HCT116 (cell line): ENCODE results near the gene TF. TPM values are rescaled to one million over a fixed set of nuclear protein-coding genes. Genes with fewer than 3 reads are reported as not detected.

ENCODE experiments used
- ATAC-seq: fragments of 200-7000 bp; cut with Tn5 transposase; 2 replicates; pipeline ENCODE4 v1.9.1; 2020; ENCODE audit warnings: mild to moderate bottlenecking, moderate library complexity
- BruUV-seq: library from RNA; stranded (reverse); fragments of 400-500 nt; replicated peaks from 2 replicates; lab custom pipeline; 2021; lab: Mats Ljungman, UMichigan
- CTCF ChIA-PET: fragments of 300-600 bp; sonication (Branson Sonifier 250); formaldehyde crosslinking; loops from one replicate; lab custom pipeline; 2021; ENCODE audit warnings: antibody characterized with exemption; lab: Charles Lee
- POLR2A ChIA-PET: fragments of 300-600, 350-600 bp; sonication (Branson Sonifier 250); formaldehyde crosslinking; loops from one replicate; lab custom pipeline; 2021; ENCODE audit warnings: antibody characterized with exemption; lab: Charles Lee
- RAD21 ChIA-PET, 2 experiments: fragments of 300-600 bp; sonication (Branson Sonifier 250); formaldehyde crosslinking; loops; one replicate each; lab custom pipeline; 2023; ENCODE audit warnings: low total read pairs in 2 of 2; ENCODE audit not compliant: uncharacterized antibody in 2 of 2, unreplicated experiment in 2 of 2, low non-redundant PET in 1 of 2; lab: Charles Lee
- DNase-seq: peaks from one replicate; pipeline ENCODE4 v3.0.0-alpha.2; 2010; ENCODE audit warnings: low read depth, low spot score
- H2AFZ ChIP-seq: fragments of 200-600 bp; shearing (Covaris generic), sonication (generic); 2 replicates; pipeline ENCODE4 v1.6.1; 2017; ENCODE audit warnings: low read depth, mixed run types, mixed read lengths, antibody characterized with exemption, low read length; ENCODE audit not compliant: poor library complexity, severe bottlenecking
- H3K27ac ChIP-seq: 2 replicates; pipeline ENCODE4 v1.5.1; 2012; ENCODE audit warnings: low read depth, low read length
- H3K27me3 ChIP-seq: fragments of 200-600 bp; sonication (generic); 2 replicates; pipeline ENCODE4 v1.6.1; 2016; ENCODE audit warnings: mixed run types, low read length, mixed read lengths; ENCODE audit not compliant: insufficient read depth
- H3K36me3 ChIP-seq, 2 experiments: fragments of 200-500 bp in 1 of 2; fragments of 200-600 bp in 1 of 2; sonication (Bioruptor generic) in 1 of 2; sonication (generic) in 1 of 2; 2 replicates each; pipeline versions ENCODE4 v1.5.1 to v1.6.1; 2014 to 2016; ENCODE audit warnings: low read length in 2 of 2, inconsistent platforms in 1 of 2, mixed read lengths in 1 of 2, mixed run types in 1 of 2; ENCODE audit not compliant: insufficient read depth in 2 of 2, control insufficient read depth in 1 of 2
- H3K4me1 ChIP-seq, 2 experiments: fragments of 200-600 bp in 1 of 2; sonication (generic) in 1 of 2; 2 replicates each; pipeline versions ENCODE4 v1.5.1 to v1.6.1; 2012 to 2017; ENCODE audit warnings: low read length in 2 of 2, inconsistent platforms in 1 of 2, mild to moderate bottlenecking in 1 of 2, mixed read lengths in 1 of 2, mixed run types in 1 of 2, moderate library complexity in 1 of 2; ENCODE audit not compliant: insufficient read depth in 2 of 2, control insufficient read depth in 1 of 2
- H3K4me2 ChIP-seq: fragments of 200-600 bp; sonication (generic); 2 replicates; pipeline ENCODE4 v1.6.1; 2017; ENCODE audit warnings: mixed run types, low read length, mixed read lengths
- H3K4me3 ChIP-seq, 2 experiments: fragments of 200-600 bp in 1 of 2; sonication (generic) in 1 of 2; replicated peaks in 1 of 2; 2 replicates each; pipeline ENCODE4 v1.5.1; 2011 to 2016; ENCODE audit warnings: low read length in 2 of 2, control low read depth in 1 of 2, low read depth in 1 of 2, mild to moderate bottlenecking in 1 of 2, mixed read lengths in 1 of 2, mixed run types in 1 of 2
- H3K79me2 ChIP-seq: fragments of 200-600 bp; sonication (generic); 2 replicates; pipeline ENCODE4 v1.6.1; 2017; ENCODE audit warnings: mild to moderate bottlenecking, mixed run types, low read length, moderate library complexity, mixed read lengths; ENCODE audit not compliant: insufficient read depth
- H3K9ac ChIP-seq: fragments of 200-600 bp; sonication (generic); 2 replicates; pipeline ENCODE4 v1.6.1; 2016; ENCODE audit warnings: low read length, mixed read lengths
- H3K9me2 ChIP-seq: fragments of 200-600 bp; sonication (generic), shearing (Covaris generic); 2 replicates; pipeline ENCODE4 v1.6.1; 2017; ENCODE audit warnings: mixed run types, mild to moderate bottlenecking, moderate library complexity; ENCODE audit not compliant: insufficient read depth
- H3K9me3 ChIP-seq, 2 experiments: fragments of 200-500 bp in 1 of 2; fragments of 200-600 bp in 1 of 2; sonication (Bioruptor generic) in 1 of 2; sonication (generic) in 1 of 2; 2 replicates each; pipeline ENCODE4 v1.6.1; 2014 to 2017; ENCODE audit warnings: low read length in 2 of 2, mixed read lengths in 2 of 2, inconsistent platforms in 1 of 2, low read depth in 1 of 2, mild to moderate bottlenecking in 1 of 2, mixed run types in 1 of 2, moderate library complexity in 1 of 2; ENCODE audit not compliant: control insufficient read depth in 1 of 2, insufficient read depth in 1 of 2
- H4K20me1 ChIP-seq: fragments of 200-600 bp; sonication (generic), shearing (Covaris generic); 2 replicates; pipeline ENCODE4 v1.6.1; 2017; ENCODE audit warnings: mixed run types, mild to moderate bottlenecking, moderate library complexity; ENCODE audit not compliant: insufficient read depth
- CBX3 ChIP-seq: IDR thresholded peaks from 2 replicates; pipeline ENCODE4 v1.6.1; 2012; ENCODE audit warnings: low read depth
- EGR1 ChIP-seq: IDR thresholded peaks from 2 replicates; pipeline ENCODE4 v1.6.1; 2012; ENCODE audit warnings: low read depth
- EZH2phosphoT487 ChIP-seq: fragments of 200-600 bp; IDR thresholded peaks from 2 replicates; pipeline ENCODE4 v1.6.1; 2018; ENCODE audit warnings: antibody characterized with exemption, borderline replicate concordance
- FOSL1 ChIP-seq: IDR thresholded peaks from 2 replicates; pipeline ENCODE4 v1.6.1; 2012; ENCODE audit warnings: low read depth
- SIN3A ChIP-seq: IDR thresholded peaks from 2 replicates; pipeline ENCODE4 v1.6.1; 2012; ENCODE audit warnings: low read depth
- SRF ChIP-seq: IDR thresholded peaks from 2 replicates; pipeline ENCODE4 v1.6.1; 2012; ENCODE audit warnings: low read depth
- TCF7L2 ChIP-seq: IDR thresholded peaks from 2 replicates; pipeline ENCODE4 v1.7.0; 2011; ENCODE audit warnings: borderline replicate concordance, inconsistent platforms; ENCODE audit not compliant: insufficient read depth, insufficient read length; ENCODE audit errors: extremely low read depth
- ZNF274 ChIP-seq: fragments of 200-500 bp; sonication (Bioruptor generic); IDR thresholded peaks from 2 replicates; pipeline ENCODE4 v1.6.1; 2014; ENCODE audit warnings: mild to moderate bottlenecking, low read depth, low read length, inconsistent platforms
- intact Hi-C: fragments of 100-400 bp; cut with micrococcal nuclease; formaldehyde crosslinking; loops from 2 replicates; pipeline ENCODE4 v1.10.0; 2022
- total RNA-seq: library from RNA; stranded (reverse); gene quantifications from one replicate; pipeline ENCODE4 v1.2.1, GENCODE V29; 2021; ENCODE audit not compliant: unreplicated experiment
- TF ChIP-seq, protein P1 (sequence below): IDR thresholded peaks from 2 replicates; pipeline ENCODE4 v1.6.1; 2012
- TF ChIP-seq, protein P2 (sequence below): IDR thresholded peaks from 2 replicates; pipeline ENCODE4 v1.6.1; 2012
- TF ChIP-seq, protein P3 (sequence below): IDR thresholded peaks from 2 replicates; pipeline ENCODE4 v1.6.1; 2012; ENCODE audit warnings: low read depth

The TF gene
- total RNA-seq, 1 experiment from 2014 or later: 10.4 TPM

DNA sequence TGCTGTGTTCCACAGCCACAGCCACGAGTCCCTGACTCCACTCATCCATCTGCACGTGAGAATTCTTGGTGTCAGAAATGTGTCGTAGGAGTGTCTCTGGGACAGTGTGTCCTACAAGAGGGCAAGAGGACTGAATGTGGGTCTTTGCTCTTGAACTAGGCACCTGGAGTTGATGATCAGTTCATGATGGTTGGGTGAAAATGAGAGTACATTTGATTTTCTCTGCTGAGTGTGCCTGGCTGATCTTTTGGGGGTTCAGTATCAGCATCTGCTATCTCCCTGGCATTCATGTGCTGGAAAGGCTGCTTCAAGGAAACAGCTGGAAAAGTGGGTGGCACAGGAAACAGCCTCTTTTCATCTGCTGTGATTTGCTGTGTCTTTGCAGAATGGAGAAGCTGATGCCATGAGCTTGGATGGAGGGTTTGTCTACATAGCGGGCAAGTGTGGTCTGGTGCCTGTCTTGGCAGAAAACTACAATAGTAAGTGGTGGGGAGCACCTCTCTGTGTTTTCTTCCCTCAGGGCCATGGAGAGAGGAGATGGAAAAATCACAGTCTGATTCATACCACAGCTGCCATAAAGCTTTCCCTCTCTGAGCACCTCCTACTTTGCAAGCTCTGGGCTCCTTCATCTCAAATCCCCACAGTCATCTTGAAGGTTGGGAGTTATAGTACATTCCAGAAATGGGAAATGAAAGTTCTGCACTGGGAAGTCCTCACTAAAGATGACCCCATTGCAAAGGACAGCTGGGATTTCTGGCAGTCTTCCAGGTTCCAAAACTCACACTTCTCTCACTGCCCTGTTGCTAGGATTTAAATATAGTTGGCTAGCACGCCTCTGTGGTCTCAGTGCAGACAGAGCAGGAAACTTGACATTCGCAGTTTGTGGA lies 17.8 kb downstream of the TF start:
- H3K9me2 ChIP-seq: no peaks in the 10 kb centered on the region
- H3K79me2 ChIP-seq: no peaks in the 10 kb centered on the region
- no peak overlapping the region for H3K4me2 ChIP-seq
- intact Hi-C loops: no loop called here
- no peak overlapping the region for H3K27ac ChIP-seq
- POLR2A ChIA-PET: no interaction called here
- ATAC-seq (no peak), DNase-seq (no peak)
- H3K9ac ChIP-seq: no peak overlapping the region
- no peak overlapping the region for H3K4me3 ChIP-seq
- H2AFZ ChIP-seq: no peak overlapping the region
- peaks cover 25% of the 10 kb centered on the region for H3K27me3 ChIP-seq
- no peaks in the 10 kb centered on the region for H4K20me1 ChIP-seq
- TF ChIP-seq, protein P1, sequence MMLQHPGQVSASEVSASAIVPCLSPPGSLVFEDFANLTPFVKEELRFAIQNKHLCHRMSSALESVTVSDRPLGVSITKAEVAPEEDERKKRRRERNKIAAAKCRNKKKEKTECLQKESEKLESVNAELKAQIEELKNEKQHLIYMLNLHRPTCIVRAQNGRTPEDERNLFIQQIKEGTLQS: no peak
- TF ChIP-seq TCF7L2 (no peak), ZNF274 (no peak), FOSL1 (no peak), SRF (no peak), EZH2phosphoT487 (no peak), CBX3 (no peak), EGR1 (no peak), SIN3A (no peak)
- TF ChIP-seq, protein P2, sequence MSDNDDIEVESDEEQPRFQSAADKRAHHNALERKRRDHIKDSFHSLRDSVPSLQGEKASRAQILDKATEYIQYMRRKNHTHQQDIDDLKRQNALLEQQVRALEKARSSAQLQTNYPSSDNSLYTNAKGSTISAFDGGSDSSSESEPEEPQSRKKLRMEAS: no peak
- TF ChIP-seq, protein P3, sequence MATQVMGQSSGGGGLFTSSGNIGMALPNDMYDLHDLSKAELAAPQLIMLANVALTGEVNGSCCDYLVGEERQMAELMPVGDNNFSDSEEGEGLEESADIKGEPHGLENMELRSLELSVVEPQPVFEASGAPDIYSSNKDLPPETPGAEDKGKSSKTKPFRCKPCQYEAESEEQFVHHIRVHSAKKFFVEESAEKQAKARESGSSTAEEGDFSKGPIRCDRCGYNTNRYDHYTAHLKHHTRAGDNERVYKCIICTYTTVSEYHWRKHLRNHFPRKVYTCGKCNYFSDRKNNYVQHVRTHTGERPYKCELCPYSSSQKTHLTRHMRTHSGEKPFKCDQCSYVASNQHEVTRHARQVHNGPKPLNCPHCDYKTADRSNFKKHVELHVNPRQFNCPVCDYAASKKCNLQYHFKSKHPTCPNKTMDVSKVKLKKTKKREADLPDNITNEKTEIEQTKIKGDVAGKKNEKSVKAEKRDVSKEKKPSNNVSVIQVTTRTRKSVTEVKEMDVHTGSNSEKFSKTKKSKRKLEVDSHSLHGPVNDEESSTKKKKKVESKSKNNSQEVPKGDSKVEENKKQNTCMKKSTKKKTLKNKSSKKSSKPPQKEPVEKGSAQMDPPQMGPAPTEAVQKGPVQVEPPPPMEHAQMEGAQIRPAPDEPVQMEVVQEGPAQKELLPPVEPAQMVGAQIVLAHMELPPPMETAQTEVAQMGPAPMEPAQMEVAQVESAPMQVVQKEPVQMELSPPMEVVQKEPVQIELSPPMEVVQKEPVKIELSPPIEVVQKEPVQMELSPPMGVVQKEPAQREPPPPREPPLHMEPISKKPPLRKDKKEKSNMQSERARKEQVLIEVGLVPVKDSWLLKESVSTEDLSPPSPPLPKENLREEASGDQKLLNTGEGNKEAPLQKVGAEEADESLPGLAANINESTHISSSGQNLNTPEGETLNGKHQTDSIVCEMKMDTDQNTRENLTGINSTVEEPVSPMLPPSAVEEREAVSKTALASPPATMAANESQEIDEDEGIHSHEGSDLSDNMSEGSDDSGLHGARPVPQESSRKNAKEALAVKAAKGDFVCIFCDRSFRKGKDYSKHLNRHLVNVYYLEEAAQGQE: no peak
- RAD21 ChIA-PET: no interaction called here
- H3K36me3 ChIP-seq: no peaks in the 10 kb centered on the region
- BruUV-seq: no TSS peak
- H3K4me1 ChIP-seq: no peaks in the 10 kb centered on the region
- CTCF ChIA-PET: no interaction called here
- H3K9me3 ChIP-seq: no peaks in the 10 kb centered on the region
